ENCODE results near the gene EAF1. TPM values are rescaled to one million over a fixed set of nuclear protein-coding genes. Genes with fewer than 3 reads are reported as not detected.
A peak's percentile ranks its signal among the peaks of the same experiment; 100 is the strongest.

Gene EAF1
- 18.0 and 23.8 TPM in 2 replicates for total RNA-seq (2014; rRNA removed; shearing (Covaris generic))
- 21.6 and 24.1 TPM in 2 replicates for total RNA-seq (2022)
- percentile 86 among the genes with signal in this experiment for Bru-seq, nascent RNA
- percentile 81 among the genes with signal in this experiment for BruChase-seq, experiment 1, labeled RNA remaining after a 6-hour chase
- BruChase-seq, experiment 2, labeled RNA remaining after a 2-hour chase, result percentile 95 among the genes with signal in this experiment
- long read RNA-seq, full-length matches to known transcripts, result 29 of 34 reads
- long read RNA-seq, partial matches to known transcripts, result 1 of 34 reads
- long read RNA-seq, other reads (novel, unspliced or antisense), result 4 of 34 reads

GRCh38 chr3:15427182-15427880, at the start of gene EAF1, which contains the start of gene METTL6:
Gene EAF1 (plus strand): TSS chr3:15427598. CDS start chr3:15427780, 182 bp downstream.
Gene METTL6 (minus strand): TSS chr3:15427544. CDS start chr3:15426511, 1,033 bp downstream.
- Histone ChIP-seq H3K9me2 (ENCODE audit: insufficient read depth, low read length) (no peaks in the 10 kb centered on the region), H3K4me2 (ENCODE audit: low read length) (peak within 1 kb of the TSS; percentile 98), H4K20me1 (ENCODE audit: insufficient read depth, low read length) (peaks cover 14% of the 10 kb centered on the region; the same call in 1 of the 2 replicates), H3K9me3 (ENCODE audit: low read length) (peaks cover 5% of the 10 kb centered on the region; the same call in 1 of the 2 replicates), H3K4me1 (ENCODE audit: insufficient read depth, low read length, poor library complexity, severe bottlenecking) (peaks cover 23% of the 10 kb centered on the region), H2AFZ (ENCODE audit: low read length) (peak within 1 kb of the TSS; percentile 85), H3K36me3 (ENCODE audit: insufficient read depth, low read length) (peaks cover 57% of the 10 kb centered on the region), H3K27ac (ENCODE audit: low read depth, low read length, poor library complexity, severe bottlenecking) (peak within 1 kb of the TSS; percentile 60), H3K79me2 (ENCODE audit: insufficient read depth, low read depth, low read length) (peaks cover 61% of the 10 kb centered on the region), H3K4me3 (ENCODE audit: low read depth, low read length, poor library complexity, severe bottlenecking) (peak within 1 kb of the TSS; percentile 96)
- ChIA-PET CTCF (ENCODE audit: unreplicated experiment) (no interaction called here), POLR2A (interaction anchor here (0.5 to 1.4 kb wide), 2 partner anchors 22 to 180 kb away, joined by 3 read pairs; no protein-coding TSS in a partner anchor)
- no TSS peak for BruUV-seq (replicated peaks)
- TF ChIP-seq EZH2phosphoT487 (IDR thresholded peaks at IDR 0.05; ENCODE audit: borderline replicate concordance, low read depth, low read length) (no peak), CTCF (conservative IDR thresholded peaks at IDR 0.05; ENCODE audit: low read length) (peak; percentile 36)
- intact Hi-C loops (cut with micrococcal nuclease; ENCODE audit: unreplicated experiment), result loop anchor here (2.0 kb wide), 1 partner anchor 173 kb away; the partner anchor contains the start of genes BTD and HACL1
- DNase-seq (ENCODE audit: low spot score), result peak; percentile 90

GRCh38 chr3:15377961-15378791, 49.2 kb upstream of the EAF1 start:
- ChIA-PET POLR2A (interaction anchor here (0.8 to 1.5 kb wide), 2 partner anchors 12 to 32 kb away, joined by 3 to 5 read pairs; no protein-coding TSS in a partner anchor), CTCF (ENCODE audit: unreplicated experiment) (interaction anchor here (1.7 kb wide), 1 partner anchor 16 kb away, joined by 4 read pairs; no protein-coding TSS in a partner anchor)
- Histone ChIP-seq H3K9me3 (ENCODE audit: low read length) (no peaks in the 10 kb centered on the region), H3K4me3 (ENCODE audit: low read depth, low read length, poor library complexity, severe bottlenecking) (no peak overlapping the region), H3K36me3 (ENCODE audit: insufficient read depth, low read length) (no peaks in the 10 kb centered on the region), H3K27ac (ENCODE audit: low read depth, low read length, poor library complexity, severe bottlenecking) (peak overlapping the region; percentile 28), H3K9me2 (ENCODE audit: insufficient read depth, low read length) (no peaks in the 10 kb centered on the region), H3K4me2 (ENCODE audit: low read length) (peak overlapping the region; percentile 47), H3K4me1 (ENCODE audit: insufficient read depth, low read length, poor library complexity, severe bottlenecking) (peaks cover 51% of the 10 kb centered on the region), H4K20me1 (ENCODE audit: insufficient read depth, low read length) (no peaks in the 10 kb centered on the region), H2AFZ (ENCODE audit: low read length) (peak overlapping the region; percentile 98), H3K79me2 (ENCODE audit: insufficient read depth, low read depth, low read length) (no peaks in the 10 kb centered on the region)
- TF ChIP-seq CTCF (conservative IDR thresholded peaks at IDR 0.05; ENCODE audit: low read length) (peak; percentile 96), EZH2phosphoT487 (IDR thresholded peaks at IDR 0.05; ENCODE audit: borderline replicate concordance, low read depth, low read length) (no peak)
- no TSS peak for BruUV-seq (replicated peaks)
- DNase-seq (ENCODE audit: low spot score), result peak; percentile 97
- intact Hi-C loops (cut with micrococcal nuclease; ENCODE audit: unreplicated experiment), result loop anchor here (1.0 to 2.0 kb wide), 3 partner anchors 46 to 171 kb away; partner anchors contain the start of genes CAPN7 and SH3BP5

All from OCI-LY7 (cell line).